HepG2 (cell line): ENCODE measurements around the gene FCHSD1. TPM values are rescaled to one million over a fixed set of nuclear protein-coding genes. Genes with fewer than 3 reads are reported as not detected.

Experiments
- CEBPB ChIP-seq: IDR thresholded peaks from 2 replicates; pipeline ENCODE4 v1.6.1; 2011; ENCODE audit warnings: low read depth, low read length, improper control_type of control experiment, borderline replicate concordance
- CHD2 ChIP-seq: IDR thresholded peaks from 2 replicates; pipeline ENCODE4 v1.6.1; 2011; ENCODE audit warnings: low read depth, low read length, improper control_type of control experiment
- DNMT3B ChIP-seq: conservative IDR thresholded peaks from 2 replicates; pipeline ENCODE4 v1.6.1; 2016; ENCODE audit warnings: missing biosample characterization, control low read depth
- ELF1 ChIP-seq: sonication (generic); formaldehyde crosslinking; IDR thresholded peaks from 2 replicates; pipeline ENCODE4 v1.4.0; 2020; ENCODE audit warnings: missing genetic modification reagents
- ELF3 ChIP-seq: IDR thresholded peaks from 2 replicates; pipeline ENCODE4 v1.6.1; 2016; ENCODE audit warnings: missing genetic modification reagents, missing compliant biosample characterization
- ERF ChIP-seq: IDR thresholded peaks from 2 replicates; pipeline ENCODE4 v1.6.1; 2018; ENCODE audit warnings: missing biosample characterization, missing genetic modification reagents
- ETV5 ChIP-seq: IDR thresholded peaks from 2 replicates; pipeline ENCODE4 v1.6.1; 2018; ENCODE audit warnings: missing biosample characterization, missing genetic modification reagents, inconsistent platforms, borderline replicate concordance
- FOXA3 ChIP-seq: IDR thresholded peaks from 2 replicates; pipeline ENCODE4 v1.6.1; 2016; ENCODE audit warnings: missing genetic modification reagents, missing compliant biosample characterization
- HDAC6 ChIP-seq: fragments of 200-600 bp; sonication (generic); IDR thresholded peaks from 2 replicates; pipeline ENCODE4 v1.7.0; 2017; ENCODE audit warnings: mild to moderate bottlenecking, antibody characterized with exemption, low read length, low read depth
- NR2F6 ChIP-seq, 2 experiments: IDR thresholded peaks; 2 replicates each; pipeline ENCODE4 v1.6.1; 2016; ENCODE audit warnings: antibody characterized with exemption in 1 of 2, mild to moderate bottlenecking in 1 of 2
- PHF8 ChIP-seq: sonication (generic); formaldehyde crosslinking; IDR thresholded peaks from 2 replicates; pipeline ENCODE4 v1.5.0; 2020; ENCODE audit warnings: missing genetic modification reagents
- RBM22 ChIP-seq: fragments of 200-400 bp; formaldehyde crosslinking; optimal IDR thresholded peaks from 2 replicates; pipeline ENCODE3; 2017; ENCODE audit warnings: mild to moderate bottlenecking, low read length, moderate library complexity
- SALL1 ChIP-seq: sonication (generic); formaldehyde crosslinking; IDR thresholded peaks from 2 replicates; pipeline ENCODE4 v1.8.0; 2022; ENCODE audit warnings: mild to moderate bottlenecking, missing genetic modification reagents
- SP2 ChIP-seq: sonication (generic); formaldehyde crosslinking; IDR thresholded peaks from 2 replicates; pipeline ENCODE4 v1.5.1; 2020; ENCODE audit warnings: mild to moderate bottlenecking, missing genetic modification reagents
- SSRP1 ChIP-seq: IDR thresholded peaks from 2 replicates; pipeline ENCODE4 v1.6.1; 2016; ENCODE audit warnings: control low read depth
- TAF1 ChIP-seq: sonication (generic); formaldehyde crosslinking; IDR thresholded peaks from 2 replicates; pipeline ENCODE4 v1.4.0; 2020; ENCODE audit warnings: missing genetic modification reagents
- XBP1 ChIP-seq: sonication (generic); formaldehyde crosslinking; IDR thresholded peaks from 2 replicates; pipeline ENCODE4 v1.5.0; 2020; ENCODE audit warnings: missing genetic modification reagents
- XRCC5 ChIP-seq: fragments of 200-400 bp; formaldehyde crosslinking; optimal IDR thresholded peaks from 2 replicates; pipeline ENCODE3; 2017; ENCODE audit warnings: mild to moderate bottlenecking, low read length
- ZNF382 ChIP-seq: sonication (generic); formaldehyde crosslinking; IDR thresholded peaks from 2 replicates; pipeline ENCODE4 v1.5.0; 2020; ENCODE audit warnings: missing genetic modification reagents, mild to moderate bottlenecking, borderline replicate concordance
- ZNF432 ChIP-seq: sonication (generic); formaldehyde crosslinking; IDR thresholded peaks from 2 replicates; pipeline ENCODE4 v1.5.0; 2020; ENCODE audit warnings: missing genetic modification reagents, mild to moderate bottlenecking, borderline replicate concordance
- ZNF713 ChIP-seq: sonication (generic); formaldehyde crosslinking; IDR thresholded peaks from 2 replicates; pipeline ENCODE4 v1.4.0; 2020; ENCODE audit warnings: mild to moderate bottlenecking, missing genetic modification reagents
- polyA plus RNA-seq, 8 experiments: library from polyadenylated mRNA; depleted of rRNA in 3 of 8; stranded (reverse) in 7 of 8; unstranded in 1 of 8; fragments of >200 nt; fragmentation: Illumina TruSeq in 4 of 8; extraction: Trizol in 4 of 8; gene quantifications; 2 replicates each; pipeline versions ENCODE4 v1.2.1 to v1.2.3, GENCODE V29; 2011 to 2016; ENCODE audit warnings: low read depth in 4 of 8, missing spikeins in 1 of 8, mixed read lengths in 1 of 8; ENCODE audit not compliant: insufficient read depth in 1 of 8
- total RNA-seq, 5 experiments: library from RNA; depleted of rRNA; stranded (reverse); fragments of >200 nt; fragmentation: Illumina TruSeq; extraction: Trizol; gene quantifications; 2 replicates each; pipeline ENCODE4 v1.2.3, GENCODE V29; 2016; ENCODE audit warnings: low read depth in 1 of 5
- TF ChIP-seq, protein P1 (sequence below): sonication (generic); formaldehyde crosslinking; IDR thresholded peaks from 2 replicates; pipeline ENCODE4 v1.4.0; 2020; ENCODE audit warnings: mild to moderate bottlenecking, missing genetic modification reagents
- TF ChIP-seq, protein P2 (sequence below): sonication (generic); formaldehyde crosslinking; IDR thresholded peaks from 2 replicates; pipeline ENCODE4 v1.4.0; 2020; ENCODE audit warnings: missing genetic modification reagents, borderline replicate concordance
- TF ChIP-seq, protein P3 (sequence below): IDR thresholded peaks from 2 replicates; pipeline ENCODE4 v1.6.1; 2012; ENCODE audit warnings: low read depth, low read length, improper control_type of control experiment

Gene FCHSD1
- total and polyA plus RNA-seq, 2 of the 13 experiments (the other 11 are each of a cell fraction or from before 2014, with no cell fraction given): 5.5 to 15.4 TPM

DNA sequence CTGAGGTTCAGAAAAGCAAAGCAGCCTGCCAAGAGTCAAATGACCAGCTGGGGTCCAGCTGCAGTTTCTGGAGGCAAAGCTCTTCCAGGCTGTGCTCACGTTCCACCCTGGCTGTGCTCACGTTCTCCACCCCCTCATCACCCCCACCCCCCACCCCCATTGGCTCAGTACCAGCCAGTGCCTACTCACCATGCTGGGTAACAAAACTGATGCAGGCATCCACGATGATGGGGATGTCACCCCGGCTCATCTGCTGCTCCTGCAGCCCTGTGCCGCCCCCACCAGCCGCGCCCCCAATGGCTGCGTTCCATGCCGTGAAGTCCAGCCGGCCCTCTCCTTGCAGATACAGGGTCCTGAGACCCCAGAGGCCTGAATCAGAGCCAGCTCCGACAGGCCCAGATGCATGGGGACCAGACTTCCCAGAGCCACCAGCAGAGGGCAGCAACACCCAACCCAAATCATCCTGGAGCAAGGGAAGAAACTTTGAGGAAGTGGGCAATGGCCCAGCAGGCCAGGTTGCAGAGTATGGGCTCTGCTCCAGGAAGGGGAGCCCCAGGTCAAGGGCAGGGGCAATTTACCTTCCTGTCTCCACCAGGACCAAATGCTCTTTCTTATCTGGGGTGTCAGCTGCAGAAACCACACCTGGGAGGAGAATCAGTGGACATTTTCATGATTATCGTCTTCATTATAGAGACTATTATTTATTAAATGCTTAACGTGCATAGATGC is 13.7 kb upstream of the FCHSD1 start (continued):
- 0 out of 2 replicates have a peak, but pooled peaks have one; percentile 37 for TF ChIP-seq NR2F6 (IDR thresholded peaks at IDR 0.05)
- TF ChIP-seq NR2F6 (CRISPR knock-in tag; IDR thresholded peaks at IDR 0.05): peak; percentile 68
- TF ChIP-seq, protein P1, sequence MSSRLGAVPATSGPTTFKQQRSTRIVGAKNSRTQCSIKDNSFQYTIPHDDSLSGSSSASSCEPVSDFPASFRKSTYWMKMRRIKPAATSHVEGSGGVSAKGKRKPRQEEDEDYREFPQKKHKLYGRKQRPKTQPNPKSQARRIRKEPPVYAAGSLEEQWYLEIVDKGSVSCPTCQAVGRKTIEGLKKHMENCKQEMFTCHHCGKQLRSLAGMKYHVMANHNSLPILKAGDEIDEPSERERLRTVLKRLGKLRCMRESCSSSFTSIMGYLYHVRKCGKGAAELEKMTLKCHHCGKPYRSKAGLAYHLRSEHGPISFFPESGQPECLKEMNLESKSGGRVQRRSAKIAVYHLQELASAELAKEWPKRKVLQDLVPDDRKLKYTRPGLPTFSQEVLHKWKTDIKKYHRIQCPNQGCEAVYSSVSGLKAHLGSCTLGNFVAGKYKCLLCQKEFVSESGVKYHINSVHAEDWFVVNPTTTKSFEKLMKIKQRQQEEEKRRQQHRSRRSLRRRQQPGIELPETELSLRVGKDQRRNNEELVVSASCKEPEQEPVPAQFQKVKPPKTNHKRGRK (CRISPR knock-in tag): no peak
- no peak for TF ChIP-seq ZNF432
- TF ChIP-seq HDAC6: no peak
- TF ChIP-seq ETV5 (CRISPR knock-in tag): no peak; the same call in 1 of the 2 replicates
- TF ChIP-seq CHD2: no peak
- TF ChIP-seq DNMT3B (CRISPR knock-in tag): no peak
- TF ChIP-seq ERF (CRISPR knock-in tag): no peak
- no peak for TF ChIP-seq RBM22
- TF ChIP-seq ZNF382 (CRISPR knock-in tag): no peak
- TF ChIP-seq SSRP1 (CRISPR knock-in tag): no peak
- TF ChIP-seq, protein P2, sequence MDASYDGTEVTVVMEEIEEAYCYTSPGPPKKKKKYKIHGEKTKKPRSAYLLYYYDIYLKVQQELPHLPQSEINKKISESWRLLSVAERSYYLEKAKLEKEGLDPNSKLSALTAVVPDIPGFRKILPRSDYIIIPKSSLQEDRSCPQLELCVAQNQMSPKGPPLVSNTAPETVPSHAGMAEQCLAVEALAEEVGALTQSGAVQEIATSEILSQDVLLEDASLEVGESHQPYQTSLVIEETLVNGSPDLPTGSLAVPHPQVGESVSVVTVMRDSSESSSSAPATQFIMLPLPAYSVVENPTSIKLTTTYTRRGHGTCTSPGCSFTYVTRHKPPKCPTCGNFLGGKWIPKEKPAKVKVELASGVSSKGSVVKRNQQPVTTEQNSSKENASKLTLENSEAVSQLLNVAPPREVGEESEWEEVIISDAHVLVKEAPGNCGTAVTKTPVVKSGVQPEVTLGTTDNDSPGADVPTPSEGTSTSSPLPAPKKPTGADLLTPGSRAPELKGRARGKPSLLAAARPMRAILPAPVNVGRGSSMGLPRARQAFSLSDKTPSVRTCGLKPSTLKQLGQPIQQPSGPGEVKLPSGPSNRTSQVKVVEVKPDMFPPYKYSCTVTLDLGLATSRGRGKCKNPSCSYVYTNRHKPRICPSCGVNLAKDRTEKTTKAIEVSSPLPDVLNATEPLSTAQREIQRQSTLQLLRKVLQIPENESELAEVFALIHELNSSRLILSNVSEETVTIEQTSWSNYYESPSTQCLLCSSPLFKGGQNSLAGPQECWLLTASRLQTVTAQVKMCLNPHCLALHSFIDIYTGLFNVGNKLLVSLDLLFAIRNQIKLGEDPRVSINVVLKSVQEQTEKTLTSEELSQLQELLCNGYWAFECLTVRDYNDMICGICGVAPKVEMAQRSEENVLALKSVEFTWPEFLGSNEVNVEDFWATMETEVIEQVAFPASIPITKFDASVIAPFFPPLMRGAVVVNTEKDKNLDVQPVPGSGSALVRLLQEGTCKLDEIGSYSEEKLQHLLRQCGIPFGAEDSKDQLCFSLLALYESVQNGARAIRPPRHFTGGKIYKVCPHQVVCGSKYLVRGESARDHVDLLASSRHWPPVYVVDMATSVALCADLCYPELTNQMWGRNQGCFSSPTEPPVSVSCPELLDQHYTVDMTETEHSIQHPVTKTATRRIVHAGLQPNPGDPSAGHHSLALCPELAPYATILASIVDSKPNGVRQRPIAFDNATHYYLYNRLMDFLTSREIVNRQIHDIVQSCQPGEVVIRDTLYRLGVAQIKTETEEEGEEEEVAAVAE: no peak
- TF ChIP-seq TAF1 (CRISPR knock-in tag): no peak
- TF ChIP-seq, protein P3, sequence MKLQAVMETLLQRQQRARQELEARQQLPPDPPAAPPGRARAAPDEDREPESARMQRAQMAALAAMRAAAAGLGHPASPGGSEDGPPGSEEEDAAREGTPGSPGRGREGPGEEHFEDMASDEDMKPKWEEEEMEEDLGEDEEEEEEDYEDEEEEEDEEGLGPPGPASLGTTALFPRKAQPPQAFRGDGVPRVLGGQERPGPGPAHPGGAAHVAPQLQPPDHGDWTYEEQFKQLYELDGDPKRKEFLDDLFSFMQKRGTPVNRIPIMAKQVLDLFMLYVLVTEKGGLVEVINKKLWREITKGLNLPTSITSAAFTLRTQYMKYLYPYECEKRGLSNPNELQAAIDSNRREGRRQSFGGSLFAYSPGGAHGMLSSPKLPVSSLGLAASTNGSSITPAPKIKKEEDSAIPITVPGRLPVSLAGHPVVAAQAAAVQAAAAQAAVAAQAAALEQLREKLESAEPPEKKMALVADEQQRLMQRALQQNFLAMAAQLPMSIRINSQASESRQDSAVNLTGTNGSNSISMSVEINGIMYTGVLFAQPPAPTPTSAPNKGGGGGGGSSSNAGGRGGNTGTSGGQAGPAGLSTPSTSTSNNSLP: no peak
- no peak for TF ChIP-seq PHF8
- no peak for TF ChIP-seq FOXA3
- TF ChIP-seq SALL1 (CRISPR knock-in tag): peak; percentile 33; the same call in 1 of the 2 replicates
- no peak for TF ChIP-seq CEBPB
- TF ChIP-seq ELF3 (CRISPR knock-in tag): peak; percentile 84
- peak; percentile 43 for TF ChIP-seq XRCC5
- TF ChIP-seq SP2 (CRISPR knock-in tag): no peak
- no peak for TF ChIP-seq ZNF713
- no peak for TF ChIP-seq XBP1 (CRISPR knock-in tag)
- peak; percentile 81 for TF ChIP-seq ELF1 (CRISPR knock-in tag)
